NCI-H1048 (cell line): ENCODE measurements around the gene MAST1.
A peak's percentile ranks its signal among the peaks of the same experiment; 100 is the strongest.
"Not testable (repeated sequence)": the region's sequence is repeated elsewhere in the genome, so short reads cannot be mapped to it uniquely, and the experiment has no call there.

ENCODE experiments used
- DNase-seq: peaks from one replicate; lab custom pipeline; 2025; lab: John Stamatoyannopoulos, UW

MAST1 gene

GRCh38 chr19:12801466-12802266, 36.6 kb upstream of the MAST1 start, which contains the start of the genes PRDX2 and THSD8:
Gene PRDX2 (minus strand): TSS chr19:12801800. CDS start chr19:12801261, 539 bp downstream.
Gene THSD8 (plus strand): TSS chr19:12802069. CDS start chr19:12802072, 3 bp downstream.
- peak; percentile 66 for DNase-seq

- DNase-seq, result no peak
Observed at GRCh38 chr19:12802267-12803106, 35.8 kb upstream of the MAST1 start.

- no peak for DNase-seq
Observed at GRCh38 chr19:12804051-12804450, 34.3 kb upstream of the MAST1 start.

- DNase-seq, result peak; percentile 71
Observed at GRCh38 chr19:12806242-12807081, 31.9 kb upstream of the MAST1 start, which contains the start of gene RNASEH2A. Gene RNASEH2A (plus strand): TSS chr19:12806584. CDS start chr19:12806674, 90 bp downstream.

GRCh38 chr19:12815088-12815487, 23.2 kb upstream of the MAST1 start:
- DNase-seq, result no peak

GRCh38 chr19:12817188-12817587, 21.1 kb upstream of the MAST1 start:
- DNase-seq, result not testable (repeated sequence)

- DNase-seq, result not testable (repeated sequence)
Observed at GRCh38 chr19:12817810-12818209, 20.5 kb upstream of the MAST1 start.

- no peak for DNase-seq
Observed at GRCh38 chr19:12821761-12822160, 16.6 kb upstream of the MAST1 start.

GRCh38 chr19:12825254-12826131, 12.8 kb upstream of the MAST1 start:
- DNase-seq, result no peak

- no peak for DNase-seq
Observed at GRCh38 chr19:12828494-12828893, 9.8 kb upstream of the MAST1 start.

- DNase-seq, result no peak
Observed at GRCh38 chr19:12833418-12833737, 4.9 kb upstream of the MAST1 start.

GRCh38 chr19:12833738-12834565, 4.4 kb upstream of the MAST1 start:
- DNase-seq, result no peak

- DNase-seq, result no peak
Observed at GRCh38 chr19:12834566-12834943, 3.8 kb upstream of the MAST1 start, which contains the start of gene RTBDN. Gene RTBDN (minus strand): TSS chr19:12834579. CDS start chr19:12829979, 4,600 bp downstream.

GRCh38 chr19:12834976-12835757, 3.1 kb upstream of the MAST1 start:
- DNase-seq, result no peak

GRCh38 chr19:12836529-12836863, 1.8 kb upstream of the MAST1 start:
- DNase-seq, result no peak

GRCh38 chr19:12837225-12837624, 1.1 kb upstream of the MAST1 start:
- no peak for DNase-seq

- DNase-seq, result no peak
Observed at GRCh38 chr19:12838886-12839756, 806 bp downstream of the MAST1 start.
